Activated CD4-positive, alpha-beta T cell treated with anti-CD3 and anti-CD28 coated beads, Interleukin-2, amount 10 ng/mL, durations not matched to agents 24 days and 14 days (primary cell): Measurements from ENCODE around the gene GRIK2. TPM values are rescaled to one million over a fixed set of nuclear protein-coding genes. Genes with fewer than 3 reads are reported as not detected.

ENCODE experiments used
- DNase-seq: peaks from one replicate; pipeline ENCODE4 v3.0.0; 2022
- H3K27ac Mint-ChIP-seq: one replicate; pipeline ENCODE4 v1.8.0; 2022; ENCODE audit warnings: mild to moderate bottlenecking, mixed read lengths
- H3K27me3 Mint-ChIP-seq: one replicate; pipeline ENCODE4 v1.8.0; 2022; ENCODE audit warnings: mixed read lengths
- H3K36me3 Mint-ChIP-seq: one replicate; pipeline ENCODE4 v1.8.0; 2022; ENCODE audit warnings: low read depth, mild to moderate bottlenecking, mixed read lengths
- H3K4me1 Mint-ChIP-seq: one replicate; pipeline ENCODE4 v1.8.0; 2021; ENCODE audit warnings: mixed read lengths
- H3K4me3 Mint-ChIP-seq: one replicate; pipeline ENCODE4 v1.8.0; 2022; ENCODE audit warnings: mild to moderate bottlenecking, moderate library complexity, mixed read lengths
- H3K9me3 Mint-ChIP-seq: one replicate; pipeline ENCODE4 v1.8.0; 2021; ENCODE audit warnings: mixed read lengths
- intact Hi-C: fragments of 100-400 bp; cut with micrococcal nuclease; formaldehyde crosslinking; loops from one replicate; pipeline ENCODE4 v1.15.1; 2023
- total RNA-seq: library from RNA; stranded (reverse); gene quantifications from 2 replicates; pipeline ENCODE4 v1.2.3, GENCODE V29; 2022

Gene GRIK2
- total RNA-seq, 1 donor from 2014 or later = not detected

GRCh38 chr6:101413773-101414172 lies 20.3 kb downstream of the GRIK2 start:
- H3K36me3 Mint-ChIP-seq = no peaks in the 10 kb centered on the region
- no peak overlapping the region for H3K27ac Mint-ChIP-seq
- no peak for DNase-seq
- H3K27me3 Mint-ChIP-seq = no peaks in the 10 kb centered on the region
- no peak overlapping the region for H3K4me3 Mint-ChIP-seq
- H3K4me1 Mint-ChIP-seq = no peaks in the 10 kb centered on the region
- intact Hi-C loops = no loop called here
- H3K9me3 Mint-ChIP-seq = no peaks in the 10 kb centered on the region

- Mint-ChIP-seq H3K27ac (no peak overlapping the region), H3K4me1 (no peaks in the 10 kb centered on the region), H3K27me3 (no peaks in the 10 kb centered on the region), H3K9me3 (no peaks in the 10 kb centered on the region), H3K36me3 (no peaks in the 10 kb centered on the region), H3K4me3 (no peak overlapping the region)
- DNase-seq = no peak
- intact Hi-C loops = no loop called here
Measured at GRCh38 chr6:101417900-101418299, 24.4 kb downstream of the GRIK2 start.

- Mint-ChIP-seq H3K4me1 (no peaks in the 10 kb centered on the region), H3K36me3 (no peaks in the 10 kb centered on the region), H3K27me3 (no peaks in the 10 kb centered on the region), H3K27ac (no peak overlapping the region), H3K4me3 (no peak overlapping the region), H3K9me3 (no peaks in the 10 kb centered on the region)
- intact Hi-C loops = no loop called here
- no peak for DNase-seq
Measured at GRCh38 chr6:101422251-101422650, 28.7 kb downstream of the GRIK2 start.

- Mint-ChIP-seq H3K4me1 (no peaks in the 10 kb centered on the region), H3K27me3 (no peaks in the 10 kb centered on the region), H3K9me3 (no peaks in the 10 kb centered on the region), H3K4me3 (no peak overlapping the region), H3K36me3 (no peaks in the 10 kb centered on the region), H3K27ac (no peak overlapping the region)
- no peak for DNase-seq
- intact Hi-C loops = no loop called here
Measured at GRCh38 chr6:101422811-101423210, 29.3 kb downstream of the GRIK2 start.

GRCh38 chr6:101429270-101429669 lies 35.8 kb downstream of the GRIK2 start:
- intact Hi-C loops = no loop called here
- Mint-ChIP-seq H3K4me1 (no peaks in the 10 kb centered on the region), H3K36me3 (no peaks in the 10 kb centered on the region), H3K9me3 (no peaks in the 10 kb centered on the region), H3K4me3 (no peak overlapping the region), H3K27ac (no peak overlapping the region), H3K27me3 (no peaks in the 10 kb centered on the region)
- no peak for DNase-seq

- intact Hi-C loops = no loop called here
- Mint-ChIP-seq H3K36me3 (no peaks in the 10 kb centered on the region), H3K27ac (no peak overlapping the region), H3K4me3 (no peak overlapping the region), H3K27me3 (no peaks in the 10 kb centered on the region), H3K9me3 (no peaks in the 10 kb centered on the region), H3K4me1 (no peaks in the 10 kb centered on the region)
- DNase-seq = no peak
Measured at GRCh38 chr6:101429845-101430244, 36.3 kb downstream of the GRIK2 start.

- Mint-ChIP-seq H3K4me3 (no peak overlapping the region), H3K36me3 (no peaks in the 10 kb centered on the region), H3K4me1 (no peaks in the 10 kb centered on the region), H3K27ac (no peak overlapping the region), H3K9me3 (no peaks in the 10 kb centered on the region), H3K27me3 (no peaks in the 10 kb centered on the region)
- intact Hi-C loops = no loop called here
- no peak for DNase-seq
Measured at GRCh38 chr6:101433141-101433540, 39.6 kb downstream of the GRIK2 start.

- intact Hi-C loops = no loop called here
- H3K27me3 Mint-ChIP-seq = no peaks in the 10 kb centered on the region
- H3K4me1 Mint-ChIP-seq = no peaks in the 10 kb centered on the region
- H3K27ac Mint-ChIP-seq = no peak overlapping the region
- H3K4me3 Mint-ChIP-seq = no peak overlapping the region
- no peak for DNase-seq
- no peaks in the 10 kb centered on the region for H3K36me3 Mint-ChIP-seq
- no peaks in the 10 kb centered on the region for H3K9me3 Mint-ChIP-seq
Measured at GRCh38 chr6:101434601-101435000, 41.1 kb downstream of the GRIK2 start.

- DNase-seq = no peak
- Mint-ChIP-seq H3K9me3 (no peaks in the 10 kb centered on the region), H3K27me3 (no peaks in the 10 kb centered on the region), H3K4me3 (no peak overlapping the region), H3K36me3 (no peaks in the 10 kb centered on the region), H3K4me1 (no peaks in the 10 kb centered on the region), H3K27ac (no peak overlapping the region)
- intact Hi-C loops = no loop called here
Measured at GRCh38 chr6:101435038-101435437, 41.5 kb downstream of the GRIK2 start.

GRCh38 chr6:101439790-101440189 lies 46.3 kb downstream of the GRIK2 start:
- no peak overlapping the region for H3K27ac Mint-ChIP-seq
- H3K27me3 Mint-ChIP-seq = no peaks in the 10 kb centered on the region
- intact Hi-C loops = no loop called here
- no peak for DNase-seq
- no peaks in the 10 kb centered on the region for H3K36me3 Mint-ChIP-seq
- no peak overlapping the region for H3K4me3 Mint-ChIP-seq
- no peaks in the 10 kb centered on the region for H3K4me1 Mint-ChIP-seq
- H3K9me3 Mint-ChIP-seq = no peaks in the 10 kb centered on the region

GRCh38 chr6:101443315-101443714 lies 49.8 kb downstream of the GRIK2 start:
- no peak overlapping the region for H3K4me3 Mint-ChIP-seq
- H3K27ac Mint-ChIP-seq = no peak overlapping the region
- no peaks in the 10 kb centered on the region for H3K36me3 Mint-ChIP-seq
- intact Hi-C loops = no loop called here
- no peak for DNase-seq
- H3K9me3 Mint-ChIP-seq = no peaks in the 10 kb centered on the region
- no peaks in the 10 kb centered on the region for H3K4me1 Mint-ChIP-seq
- no peaks in the 10 kb centered on the region for H3K27me3 Mint-ChIP-seq

- Mint-ChIP-seq H3K36me3 (no peaks in the 10 kb centered on the region), H3K4me1 (no peaks in the 10 kb centered on the region), H3K9me3 (no peaks in the 10 kb centered on the region), H3K27ac (no peak overlapping the region), H3K4me3 (no peak overlapping the region), H3K27me3 (no peaks in the 10 kb centered on the region)
- DNase-seq = no peak
- intact Hi-C loops = no loop called here
Measured at GRCh38 chr6:101444717-101445116, 51.2 kb downstream of the GRIK2 start.

GRCh38 chr6:101445527-101445926 lies 52.0 kb downstream of the GRIK2 start:
- no peaks in the 10 kb centered on the region for H3K36me3 Mint-ChIP-seq
- H3K9me3 Mint-ChIP-seq = no peaks in the 10 kb centered on the region
- H3K4me1 Mint-ChIP-seq = no peaks in the 10 kb centered on the region
- H3K4me3 Mint-ChIP-seq = no peak overlapping the region
- intact Hi-C loops = no loop called here
- H3K27ac Mint-ChIP-seq = no peak overlapping the region
- no peaks in the 10 kb centered on the region for H3K27me3 Mint-ChIP-seq
- no peak for DNase-seq

- Mint-ChIP-seq H3K4me1 (no peaks in the 10 kb centered on the region), H3K4me3 (no peak overlapping the region), H3K27ac (no peak overlapping the region), H3K27me3 (no peaks in the 10 kb centered on the region), H3K36me3 (no peaks in the 10 kb centered on the region), H3K9me3 (no peaks in the 10 kb centered on the region)
- DNase-seq = no peak
- intact Hi-C loops = no loop called here
Measured at GRCh38 chr6:101450901-101451300, 57.4 kb downstream of the GRIK2 start.

- Mint-ChIP-seq H3K4me3 (no peak overlapping the region), H3K27me3 (no peaks in the 10 kb centered on the region), H3K27ac (no peak overlapping the region), H3K9me3 (no peaks in the 10 kb centered on the region), H3K36me3 (no peaks in the 10 kb centered on the region), H3K4me1 (no peaks in the 10 kb centered on the region)
- DNase-seq = no peak
- intact Hi-C loops = no loop called here
Measured at GRCh38 chr6:101451981-101452380, 58.5 kb downstream of the GRIK2 start.
